HG03558 (cell line): ENCODE results near the gene RRP8.

Experiments
- ATAC-seq: cut with Tn5 transposase; IDR thresholded peaks from one replicate; pipeline ENCODE4 v1.9.1; 2021; ENCODE audit warnings: moderate number of reproducible peaks; ENCODE audit not compliant: unreplicated experiment; ENCODE audit errors: extremely low read depth

RRP8 gene

GRCh38 chr11:6619004-6619745, 15.8 kb upstream of the RRP8 start, which contains the start of gene TPP1:
Gene TPP1, minus strand, starts transcription at chr11:6619422. Its CDS starts 22 bp downstream, at chr11:6619400.
- ATAC-seq = peak; percentile 97

- no peak for ATAC-seq
Measured at GRCh38 chr11:6618117-6619003, 14.9 kb upstream of the RRP8 start.

GRCh38 chr11:6617315-6617781, 13.9 kb upstream of the RRP8 start:
- no peak for ATAC-seq

- ATAC-seq = no peak
Measured at GRCh38 chr11:6616596-6617250, 13.3 kb upstream of the RRP8 start.

- no peak for ATAC-seq
Measured at GRCh38 chr11:6615882-6616585, 12.6 kb upstream of the RRP8 start.

GRCh38 chr11:6615046-6615445, 11.6 kb upstream of the RRP8 start:
- no peak for ATAC-seq

GRCh38 chr11:6614446-6614845, 11.0 kb upstream of the RRP8 start:
- ATAC-seq = no peak

GRCh38 chr11:6613496-6613895, 10.1 kb upstream of the RRP8 start:
- no peak for ATAC-seq

- peak; percentile 57 for ATAC-seq
Measured at GRCh38 chr11:6612213-6613041, 9.0 kb upstream of the RRP8 start, which contains the start of gene TAF10. Gene TAF10, minus strand, starts transcription at chr11:6612216. Its CDS starts 27 bp downstream, at chr11:6612189.

- no peak for ATAC-seq
Measured at GRCh38 chr11:6611963-6612212, 8.5 kb upstream of the RRP8 start.

- ATAC-seq = no peak
Measured at GRCh38 chr11:6611092-6611962, 7.9 kb upstream of the RRP8 start.

- ATAC-seq = no peak
Measured at GRCh38 chr11:6610591-6610990, 7.2 kb upstream of the RRP8 start.

- no peak for ATAC-seq
Measured at GRCh38 chr11:6609502-6610015, 6.1 kb upstream of the RRP8 start.

GRCh38 chr11:6608726-6609501, 5.5 kb upstream of the RRP8 start:
- ATAC-seq = no peak

GRCh38 chr11:6608011-6608410, 4.6 kb upstream of the RRP8 start:
- no peak for ATAC-seq

- ATAC-seq = no peak
Measured at GRCh38 chr11:6607190-6607795, 3.9 kb upstream of the RRP8 start.
